Suprapubic skin (tissue), 4 donors: ENCODE data around the gene CNN3. TPM values are rescaled to one million over a fixed set of nuclear protein-coding genes. Genes with fewer than 3 reads are reported as not detected.
A peak's percentile ranks its signal among the peaks of the same experiment; 100 is the strongest.

Experiments used
- DNase-seq, 2 donors: peaks; one replicate each; pipeline ENCODE4 v3.0.0-alpha.2; 2019; ENCODE audit warnings: low spot score in 2 of 2
- H3K27ac ChIP-seq: fragments of 200-600 bp; sonication (generic); one replicate; pipeline ENCODE4 v1.5.1; 2019
- H3K27me3 ChIP-seq: fragments of 200-600 bp; sonication (generic); one replicate; pipeline ENCODE4 v1.5.1; 2019
- H3K36me3 ChIP-seq: fragments of 200-600 bp; sonication (generic); one replicate; pipeline ENCODE4 v1.5.1; 2019
- H3K4me1 ChIP-seq: fragments of 200-600 bp; sonication (generic); one replicate; pipeline ENCODE4 v1.5.1; 2019
- H3K4me3 ChIP-seq: fragments of 200-600 bp; sonication (generic); one replicate; pipeline ENCODE4 v1.5.1; 2019; ENCODE audit warnings: mild to moderate bottlenecking
- H3K9me3 ChIP-seq: fragments of 200-600 bp; sonication (generic); one replicate; pipeline ENCODE4 v1.5.1; 2019
- EP300 ChIP-seq: sonication (generic); formaldehyde crosslinking; IDR thresholded peaks from one replicate; pipeline ENCODE4 v1.6.1; 2017; ENCODE audit warnings: antibody characterized with exemption
- POLR2A ChIP-seq, 2 donors: fragments of 450-650 bp; IDR thresholded peaks; one replicate each; pipeline ENCODE4 v1.6.1; 2017; ENCODE audit warnings: antibody characterized with exemption in 2 of 2, mild to moderate bottlenecking in 2 of 2, moderate library complexity in 2 of 2
- POLR2AphosphoS5 ChIP-seq, 3 donors: sonication (generic); formaldehyde crosslinking; IDR thresholded peaks; one replicate each; pipeline ENCODE4 v1.6.1; 2017; ENCODE audit warnings: antibody characterized with exemption in 3 of 3
- WGBS: methylation state at CpG from one replicate; pipeline ENCODE4 v1.1.5; 2018; 5-methylcytosine and 5-hydroxymethylcytosine counted together
- total RNA-seq, 4 donors: library from RNA; depleted of rRNA; stranded (reverse); fragments of >200 nt; gene quantifications; one replicate each; pipeline ENCODE4 v1.1.0, GENCODE V29; 2016
- TF ChIP-seq, protein P1 (sequence below), 2 donors: fragments of 200-600 bp in 1 of 2; fragments of 450-650 bp in 1 of 2; sonication (generic) in 1 of 2; IDR thresholded peaks; one replicate each; pipeline ENCODE4 v1.5.1; 2016 to 2019; ENCODE audit warnings: antibody characterized with exemption in 2 of 2, mild to moderate bottlenecking in 1 of 2, moderate library complexity in 1 of 2

Gene CNN3
- total RNA-seq, 4 donors from 2014 or later, result 52.3 to 73.7 (median 58.6) TPM

- Histone ChIP-seq H3K9me3 (no peaks in the 10 kb centered on the region), H3K27me3 (no peaks in the 10 kb centered on the region), H3K4me3 (no peak overlapping the region), H3K4me1 (peaks cover 39% of the 10 kb centered on the region), H3K27ac (no peak overlapping the region), H3K36me3 (no peaks in the 10 kb centered on the region)
- TF ChIP-seq EP300, result no peak
- TF ChIP-seq, protein P1, sequence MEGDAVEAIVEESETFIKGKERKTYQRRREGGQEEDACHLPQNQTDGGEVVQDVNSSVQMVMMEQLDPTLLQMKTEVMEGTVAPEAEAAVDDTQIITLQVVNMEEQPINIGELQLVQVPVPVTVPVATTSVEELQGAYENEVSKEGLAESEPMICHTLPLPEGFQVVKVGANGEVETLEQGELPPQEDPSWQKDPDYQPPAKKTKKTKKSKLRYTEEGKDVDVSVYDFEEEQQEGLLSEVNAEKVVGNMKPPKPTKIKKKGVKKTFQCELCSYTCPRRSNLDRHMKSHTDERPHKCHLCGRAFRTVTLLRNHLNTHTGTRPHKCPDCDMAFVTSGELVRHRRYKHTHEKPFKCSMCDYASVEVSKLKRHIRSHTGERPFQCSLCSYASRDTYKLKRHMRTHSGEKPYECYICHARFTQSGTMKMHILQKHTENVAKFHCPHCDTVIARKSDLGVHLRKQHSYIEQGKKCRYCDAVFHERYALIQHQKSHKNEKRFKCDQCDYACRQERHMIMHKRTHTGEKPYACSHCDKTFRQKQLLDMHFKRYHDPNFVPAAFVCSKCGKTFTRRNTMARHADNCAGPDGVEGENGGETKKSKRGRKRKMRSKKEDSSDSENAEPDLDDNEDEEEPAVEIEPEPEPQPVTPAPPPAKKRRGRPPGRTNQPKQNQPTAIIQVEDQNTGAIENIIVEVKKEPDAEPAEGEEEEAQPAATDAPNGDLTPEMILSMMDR (IDR thresholded peaks at IDR 0.05), result no peak
- TF ChIP-seq POLR2A (IDR thresholded peaks at IDR 0.05), result no peak
- no peak for TF ChIP-seq POLR2AphosphoS5 (IDR thresholded peaks at IDR 0.05)
- no peak for DNase-seq
- WGBS, result 70% methylated on average over 2 of the region's 2 CpGs
Observed at GRCh38 chr1:94859174-94859573, 67.7 kb downstream of the CNN3 start.

- TF ChIP-seq EP300, result no peak
- no peak for DNase-seq
- 86% methylated on average over 2 of the region's 2 CpGs for WGBS
Observed at GRCh38 chr1:94858276-94858675, 68.6 kb downstream of the CNN3 start.

DNA sequence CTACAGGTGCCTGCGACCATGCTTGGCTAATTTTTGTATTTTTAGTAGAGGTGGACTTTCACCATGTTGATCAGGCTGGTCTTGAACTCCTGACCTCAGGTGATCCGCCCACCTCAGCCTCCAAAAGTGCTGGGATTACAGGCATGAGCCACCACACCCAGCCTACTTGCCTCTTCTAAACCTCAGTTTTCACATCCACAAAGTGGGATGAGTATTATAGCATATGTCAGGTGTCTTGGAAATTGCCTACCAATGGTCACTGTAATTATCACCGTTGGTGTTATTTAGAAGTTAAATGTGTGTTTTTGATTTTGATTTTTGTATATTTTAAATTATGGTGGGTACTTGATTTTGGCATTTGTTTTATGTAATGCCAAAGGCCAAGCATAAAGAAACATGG, 70.0 kb downstream of the CNN3 start:
- WGBS, result 98% methylated on average over 3 of the region's 3 CpGs
- H3K4me3 ChIP-seq, result no peak overlapping the region
- H3K4me1 ChIP-seq, result peaks cover 18% of the 10 kb centered on the region
- no peak overlapping the region for H3K27ac ChIP-seq
- no peak for DNase-seq
- no peaks in the 10 kb centered on the region for H3K36me3 ChIP-seq
- H3K27me3 ChIP-seq, result no peaks in the 10 kb centered on the region
- H3K9me3 ChIP-seq, result no peaks in the 10 kb centered on the region
- TF ChIP-seq, protein P1 (IDR thresholded peaks at IDR 0.05), result no peak
- TF ChIP-seq POLR2AphosphoS5 (IDR thresholded peaks at IDR 0.05) (no peak), EP300 (no peak), POLR2A (IDR thresholded peaks at IDR 0.05) (no peak)

More at GRCh38 chr1:94858276-94858675, 68.6 kb downstream of the CNN3 start:
- Histone ChIP-seq H3K9me3 (no peaks in the 10 kb centered on the region), H3K4me3 (no peak overlapping the region), H3K27me3 (no peaks in the 10 kb centered on the region), H3K36me3 (no peaks in the 10 kb centered on the region), H3K27ac (no peak overlapping the region), H3K4me1 (peaks cover 30% of the 10 kb centered on the region)

DNA sequence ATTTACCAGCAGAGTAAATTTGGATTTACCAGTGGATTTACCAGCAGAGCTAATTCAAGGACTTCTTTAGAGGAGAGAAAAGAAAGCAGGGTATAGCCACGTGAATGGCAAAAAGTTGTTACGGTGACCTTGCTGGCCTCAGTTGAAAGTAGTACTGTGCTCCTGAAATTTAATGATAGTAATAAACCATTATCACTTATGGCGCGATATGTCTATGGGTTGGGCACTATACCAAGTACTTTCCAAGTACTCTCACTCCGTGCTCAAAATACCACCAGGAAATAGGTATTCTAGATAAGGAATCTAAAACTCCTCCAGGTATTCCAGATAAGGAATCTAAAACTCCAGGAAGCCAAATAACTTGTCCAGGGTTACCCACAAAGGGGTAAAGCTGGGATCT, 70.9 kb downstream of the CNN3 start:
- Histone ChIP-seq H3K27ac (no peak overlapping the region), H3K4me1 (peaks cover 18% of the 10 kb centered on the region), H3K27me3 (no peaks in the 10 kb centered on the region), H3K9me3 (no peaks in the 10 kb centered on the region), H3K36me3 (no peaks in the 10 kb centered on the region), H3K4me3 (no peak overlapping the region)
- TF ChIP-seq, protein P1 (IDR thresholded peaks at IDR 0.05), result no peak
- TF ChIP-seq POLR2A (IDR thresholded peaks at IDR 0.05) (no peak), EP300 (no peak), POLR2AphosphoS5 (IDR thresholded peaks at IDR 0.05) (no peak)
- WGBS, result 70% methylated on average over 5 of the region's 5 CpGs
- no peak for DNase-seq

DNA sequence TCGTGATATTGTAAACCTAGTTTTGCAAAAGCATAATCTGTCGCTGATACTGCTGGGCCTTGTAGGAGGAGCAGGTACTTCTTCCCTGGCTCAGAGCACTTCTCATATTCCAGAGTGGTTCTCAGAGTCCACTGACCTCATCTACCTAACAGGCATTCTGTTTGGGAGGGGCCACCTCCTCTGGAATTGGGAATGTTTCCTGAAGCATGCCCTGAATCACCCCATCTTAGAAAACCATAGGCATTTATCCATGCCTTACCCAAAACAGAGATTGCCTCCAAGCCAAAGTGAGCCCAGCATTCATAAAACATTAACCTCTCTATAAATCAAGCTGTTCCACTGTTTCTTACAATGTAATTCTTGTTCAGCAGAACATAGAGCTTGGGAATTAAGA, 71.6 kb downstream of the CNN3 start:
- Histone ChIP-seq H3K4me3 (no peak overlapping the region), H3K27me3 (no peaks in the 10 kb centered on the region)

More for the DNA sequence above, 71.6 kb downstream of the CNN3 start:
- DNase-seq, result no peak
- peaks cover 18% of the 10 kb centered on the region for H3K4me1 ChIP-seq
- no peaks in the 10 kb centered on the region for H3K9me3 ChIP-seq
- H3K27ac ChIP-seq, result peak overlapping the region; percentile 80
- WGBS, result 59% methylated on average over 2 of the region's 2 CpGs
- TF ChIP-seq POLR2AphosphoS5 (IDR thresholded peaks at IDR 0.05), result no peak
- no peak for TF ChIP-seq EP300
- TF ChIP-seq, protein P1 (IDR thresholded peaks at IDR 0.05), result no peak
- TF ChIP-seq POLR2A (IDR thresholded peaks at IDR 0.05), result no peak
- H3K36me3 ChIP-seq, result no peaks in the 10 kb centered on the region
